ACHN (cell line): ENCODE results near the gene ZNF775.
"Not testable (repeated sequence)": the region's sequence is repeated elsewhere in the genome, so short reads cannot be mapped to it uniquely, and the experiment has no call there.

Experiments
- DNase-seq: peaks from one replicate; pipeline ENCODE4 v3.0.0-alpha.2; 2015
- in situ Hi-C: cut with HindIII; loops from 2 replicates; pipeline ENCODE4 v1.10.0; 2017; ENCODE audit warnings: low sequenced_read_pairs, low pct_ligation_motif_present, low pct_unique_long_range_greater_than_20kb

Gene ZNF775

DNA sequence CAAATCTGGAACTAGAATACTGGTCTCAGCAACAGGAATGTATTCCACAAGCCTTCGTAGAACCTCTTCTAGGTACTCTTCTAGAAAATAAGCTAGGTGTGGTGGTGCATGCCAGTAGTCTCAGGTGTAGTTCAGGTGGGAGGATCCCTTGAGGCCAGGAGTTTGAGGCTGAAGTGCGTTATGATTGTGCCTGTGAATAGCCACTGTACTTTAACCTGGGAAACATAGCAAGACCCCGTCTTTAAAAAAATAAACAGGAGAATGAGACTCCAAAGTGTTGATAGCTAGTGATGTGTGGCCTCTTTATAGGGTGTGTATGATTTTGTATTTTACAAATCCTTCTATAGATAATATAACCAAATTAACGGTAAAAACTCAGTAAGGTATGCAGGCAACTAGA lies 1.5 kb upstream of the ZNF775 start:
- in situ Hi-C loops: no loop called here
- DNase-seq: no peak

DNA sequence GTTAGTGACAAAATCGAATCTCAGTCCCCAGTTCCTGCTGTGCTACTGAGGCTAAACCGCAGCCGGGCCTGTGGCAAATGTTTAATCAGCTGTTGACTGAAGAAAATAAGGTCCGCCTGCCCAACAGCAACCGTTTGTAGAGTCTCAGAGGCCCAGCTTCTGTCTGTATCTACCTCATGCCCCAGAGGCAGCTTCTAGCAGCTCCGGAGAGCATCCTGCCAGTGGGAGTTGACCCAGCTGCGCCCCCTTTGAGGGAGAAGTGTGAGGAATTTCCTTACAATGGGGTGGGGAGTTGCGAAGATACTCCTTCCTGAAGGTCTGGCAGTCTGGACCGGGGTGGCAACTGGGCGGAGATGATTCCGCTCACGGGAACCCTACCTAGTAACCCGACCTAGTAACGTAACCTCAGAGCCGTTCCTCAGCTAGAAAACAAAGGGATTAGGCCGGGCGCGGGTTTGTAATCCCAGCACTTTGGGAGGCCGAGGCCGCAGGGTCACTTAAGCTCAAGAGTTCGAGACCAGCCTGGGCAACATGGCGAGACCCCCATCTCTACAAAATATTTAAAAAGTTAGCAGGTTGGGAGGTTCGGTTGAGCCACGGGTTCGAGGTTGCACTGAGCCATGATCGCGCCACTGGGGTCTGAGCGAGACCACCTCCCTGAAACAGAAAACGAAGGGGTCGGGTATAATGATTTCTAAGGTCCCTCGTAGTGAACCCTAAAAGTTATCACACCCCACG lies 846 bp upstream of the ZNF775 start:
- in situ Hi-C loops: no loop called here
- peak; percentile 97 for DNase-seq

DNA sequence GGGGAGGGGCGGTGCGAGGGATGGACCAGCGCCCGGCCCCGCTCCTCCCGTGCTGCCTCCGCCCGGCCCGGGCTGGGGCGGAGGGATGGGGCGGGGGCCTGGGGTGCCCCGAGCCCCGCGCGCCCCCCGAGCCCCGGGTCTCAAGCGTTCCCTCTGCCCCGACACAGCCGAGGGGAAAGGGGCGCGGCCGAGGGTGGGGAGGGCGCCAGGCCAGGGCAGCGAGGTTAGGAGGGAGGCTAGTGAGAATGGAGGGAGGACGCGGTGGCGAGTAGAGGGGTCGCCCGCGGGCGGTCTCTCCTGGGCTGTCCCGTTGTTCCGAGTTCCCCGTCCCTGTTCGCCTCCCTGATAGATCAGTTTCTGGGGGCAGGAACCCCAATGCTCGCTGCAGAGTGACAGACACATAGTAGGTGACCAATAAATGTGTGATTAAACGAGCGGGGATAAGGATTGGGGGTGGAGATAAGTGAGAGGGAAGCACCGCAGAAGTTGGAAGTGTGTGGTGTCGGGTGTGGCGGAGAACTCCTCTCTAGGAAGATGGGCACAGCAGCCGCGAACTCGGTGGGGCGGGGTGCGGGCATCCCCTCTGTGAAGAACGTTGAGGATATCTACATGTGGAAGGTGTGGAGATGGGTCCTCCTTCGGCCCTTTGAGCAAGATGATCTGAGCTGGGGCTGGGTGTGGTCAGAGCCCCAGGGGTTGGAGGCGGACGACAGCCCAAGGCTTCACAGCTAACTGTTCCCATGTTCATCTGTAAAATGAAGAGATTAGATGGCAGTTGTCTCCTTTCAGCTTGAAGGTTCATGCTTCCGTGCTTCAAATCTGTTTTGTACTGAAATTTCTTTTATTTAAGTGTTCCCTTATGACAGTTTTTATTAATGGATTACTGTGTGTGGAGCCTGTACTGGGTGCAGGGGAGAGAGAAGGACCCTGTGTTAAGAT lies 580 bp downstream of the ZNF775 start:
- in situ Hi-C loops: no loop called here
- peak; percentile 50 for DNase-seq

DNA sequence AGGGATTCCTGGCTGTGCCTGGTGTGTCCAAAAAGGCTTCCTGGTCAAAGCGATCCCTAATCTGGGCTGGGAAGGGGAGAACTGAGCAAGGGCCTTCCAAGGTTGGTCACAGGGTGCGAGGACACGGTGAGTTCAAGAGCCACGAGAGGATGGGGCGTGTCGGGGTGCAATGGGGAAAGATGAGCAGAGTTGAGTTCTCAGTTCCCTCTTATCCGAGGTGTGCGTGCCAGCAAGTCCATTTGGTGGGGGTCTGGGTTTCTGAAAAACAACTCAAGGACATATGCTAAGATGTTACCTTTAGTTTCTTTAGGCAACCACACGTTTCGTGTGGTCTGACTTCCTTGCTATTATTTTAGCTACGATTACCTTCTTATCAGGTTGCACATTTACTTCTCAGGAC lies 1.3 kb downstream of the ZNF775 start:
- DNase-seq: no peak
- in situ Hi-C loops: no loop called here

DNA sequence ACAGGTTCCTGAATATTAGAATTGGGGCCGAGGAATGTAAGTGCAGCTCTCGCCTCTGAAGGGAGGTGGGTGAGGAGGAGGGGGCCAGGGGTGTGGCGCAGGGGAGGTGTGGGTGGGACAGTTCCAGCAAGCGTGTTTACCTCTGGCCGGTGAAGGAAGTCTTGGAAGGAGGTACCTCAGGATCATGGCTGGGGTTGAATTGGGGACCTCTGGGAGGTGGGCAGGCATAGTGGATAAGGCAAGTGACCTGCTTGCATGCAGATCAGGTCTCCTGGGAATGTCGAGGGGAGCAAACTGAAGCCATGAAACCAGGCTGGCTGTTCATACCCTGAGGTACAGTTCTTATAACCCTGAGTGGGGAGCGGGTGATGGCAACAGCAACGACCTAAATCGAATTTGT lies 2.0 kb downstream of the ZNF775 start:
- in situ Hi-C loops: no loop called here
- no peak for DNase-seq

DNA sequence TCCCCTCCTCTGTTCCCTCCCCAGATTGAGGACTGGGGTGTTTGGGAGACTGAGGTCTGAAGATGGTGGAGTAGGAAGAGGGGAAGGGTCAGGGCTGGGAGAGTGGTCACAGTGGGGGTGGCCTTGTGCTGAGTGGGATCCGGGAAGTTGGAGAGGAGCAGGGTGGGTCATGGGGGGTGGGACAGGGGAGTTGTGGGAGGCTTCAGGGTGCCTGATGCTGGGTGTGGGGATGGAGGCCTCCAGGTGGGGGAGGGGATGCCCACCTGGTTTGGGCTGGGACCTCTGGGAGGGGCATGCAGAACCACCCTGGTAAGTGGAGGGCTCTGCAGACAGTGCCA lies 2.6 kb downstream of the ZNF775 start:
- in situ Hi-C loops: no loop called here
- DNase-seq: no peak

DNA sequence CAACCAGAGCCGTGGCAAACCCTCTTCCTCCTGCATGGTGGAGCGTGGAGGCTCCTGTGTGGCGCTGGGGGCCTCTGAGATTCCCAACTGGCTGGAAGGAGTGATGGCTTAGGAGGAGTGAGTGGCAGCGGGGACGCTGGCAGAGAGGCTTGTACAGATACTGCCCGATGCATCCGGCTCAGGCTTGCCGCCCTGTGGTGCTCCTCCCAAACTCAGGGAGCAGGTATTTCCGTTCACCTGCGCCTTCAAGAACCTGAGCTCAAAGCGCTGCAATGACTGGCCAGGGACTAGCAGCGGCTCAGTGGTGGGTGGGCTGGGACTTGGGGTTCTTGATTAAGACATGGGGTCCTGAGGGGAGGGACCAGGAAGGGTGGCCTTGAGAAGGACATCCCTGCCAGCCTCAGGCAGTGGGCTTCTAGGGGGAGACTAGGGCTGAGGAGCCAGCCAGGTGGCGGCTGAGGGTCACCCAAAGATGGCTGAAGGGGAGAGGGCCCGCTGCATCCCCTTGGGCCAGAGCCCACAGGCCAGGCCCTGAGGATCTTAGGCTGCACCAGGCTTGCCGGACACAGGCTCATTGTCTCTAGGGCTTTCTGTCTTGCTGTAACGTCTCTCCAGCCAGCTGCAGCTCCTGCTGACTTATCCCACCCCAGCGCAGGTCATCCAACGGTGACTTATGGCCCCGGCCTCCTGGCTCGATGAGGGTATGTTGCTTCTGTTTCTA lies 3.2 kb downstream of the ZNF775 start:
- in situ Hi-C loops: no loop called here
- no peak for DNase-seq

DNA sequence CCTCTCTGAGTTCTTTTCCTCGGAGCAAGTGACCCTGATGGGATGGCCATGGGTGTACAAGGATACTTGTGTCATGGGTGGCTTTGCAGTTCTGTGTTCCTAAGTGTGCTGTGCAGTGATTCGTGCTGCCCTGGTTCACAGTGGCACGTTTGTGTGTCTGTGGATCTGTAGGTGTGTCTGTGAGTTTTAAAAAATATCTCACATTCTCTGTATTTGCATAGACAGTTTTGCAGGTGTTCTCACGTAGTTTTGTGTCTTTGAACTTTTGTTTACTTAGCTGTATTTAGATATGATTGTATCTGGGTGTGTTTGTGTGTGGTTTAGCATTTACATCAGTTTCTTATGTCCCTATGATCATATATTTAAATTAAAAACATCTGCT lies 3.7 kb downstream of the ZNF775 start:
- in situ Hi-C loops: no loop called here
- DNase-seq: no peak

DNA sequence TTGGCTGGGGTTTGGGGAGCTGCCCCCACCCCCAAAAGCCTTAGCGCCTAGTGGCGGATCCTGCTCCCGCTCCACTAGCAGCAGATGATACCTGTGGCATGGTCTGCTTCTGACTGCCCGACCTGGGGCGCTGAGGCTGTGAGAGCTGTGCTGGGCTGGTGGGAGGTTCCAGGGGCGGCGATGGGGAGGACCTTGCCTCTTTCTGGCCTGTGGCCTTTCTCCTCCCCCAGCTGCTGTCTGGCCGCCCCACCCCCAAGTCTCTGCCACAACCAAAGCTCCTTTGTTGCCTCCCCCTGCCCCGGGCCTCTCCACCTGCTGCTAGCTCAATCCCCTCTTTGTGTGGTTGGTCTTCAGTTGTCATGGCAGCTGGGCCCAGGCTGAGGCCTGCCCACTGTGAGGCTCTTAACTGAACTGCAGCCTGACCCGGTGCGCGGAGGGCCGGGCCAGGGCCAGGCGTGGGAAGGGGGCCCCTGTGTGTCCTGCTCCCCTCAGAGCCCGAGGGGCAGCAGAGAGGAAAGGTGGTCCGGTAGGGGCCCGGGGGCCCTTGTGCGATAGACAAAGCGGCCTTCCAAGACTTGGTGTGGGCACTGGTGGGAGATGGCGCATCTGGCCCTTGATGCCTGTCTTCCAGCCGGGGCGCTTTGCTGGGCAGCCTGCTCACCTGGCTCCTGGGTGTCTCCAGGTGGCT lies 4.7 kb downstream of the ZNF775 start:
- in situ Hi-C loops: no loop called here
- DNase-seq: no peak

DNA sequence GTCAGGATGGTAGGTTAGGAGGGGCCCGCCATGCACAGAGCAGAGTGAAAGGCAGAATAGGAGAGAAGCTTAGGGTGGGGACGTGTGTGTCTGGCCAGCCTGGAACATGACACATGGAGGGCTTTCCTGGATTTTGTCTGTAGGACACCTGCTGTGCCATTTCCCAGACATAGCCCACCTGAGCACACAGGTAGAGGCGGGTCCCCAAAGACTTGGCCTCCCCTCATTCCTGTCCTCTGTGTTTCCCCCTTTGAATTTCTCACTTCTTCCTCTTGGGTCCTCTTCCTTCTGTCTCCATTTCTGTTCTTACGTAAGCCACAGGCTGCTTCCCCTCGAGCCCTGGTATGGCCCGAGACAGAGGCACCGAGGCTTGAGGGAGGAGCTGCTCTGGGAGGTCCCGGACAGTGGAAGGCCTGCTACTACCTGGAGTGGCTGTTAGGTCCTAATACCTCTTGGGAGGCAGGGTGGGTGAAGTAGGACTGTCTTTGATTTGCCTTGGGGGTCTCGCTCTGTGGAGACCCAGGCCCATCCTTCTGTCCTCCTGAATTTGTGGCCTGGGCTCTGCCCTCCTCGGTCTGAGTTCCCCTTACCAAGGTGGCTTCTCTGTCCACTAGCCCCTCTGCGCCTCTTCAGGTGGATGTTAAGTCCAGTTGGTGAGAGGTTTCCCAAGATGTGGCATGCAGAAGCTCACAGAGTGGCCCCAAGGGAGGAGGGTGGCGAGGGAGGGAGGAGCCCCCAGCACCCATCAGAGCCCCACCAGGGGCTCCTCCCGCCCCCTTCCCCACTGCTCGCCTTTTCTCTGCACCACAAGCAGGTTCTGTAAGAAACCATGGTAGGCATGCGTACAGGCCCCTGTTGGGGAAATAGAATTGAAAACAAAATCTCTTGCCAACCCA lies 5.5 kb downstream of the ZNF775 start:
- no peak for DNase-seq

DNA sequence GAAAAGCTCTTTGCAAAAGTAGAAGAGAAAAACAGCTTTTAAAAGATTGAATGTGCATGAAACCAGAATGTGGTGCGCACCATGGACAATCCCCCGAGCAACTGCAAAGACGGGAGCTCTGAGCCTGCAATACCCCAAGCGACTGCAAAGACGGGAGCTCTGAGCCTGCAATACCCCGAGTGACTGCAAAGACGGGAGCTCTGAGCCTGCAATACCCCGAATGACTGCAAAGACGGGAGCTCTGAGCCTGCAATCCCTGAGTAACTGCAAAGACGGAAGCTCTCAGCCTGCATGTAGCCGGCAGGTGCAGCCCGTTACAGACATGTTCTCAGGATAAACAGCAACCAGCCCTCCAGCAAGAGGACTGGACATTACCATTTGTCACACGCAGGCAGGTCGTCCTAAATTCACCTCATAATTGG lies 6.2 kb downstream of the ZNF775 start:
- in situ Hi-C loops: no loop called here
- DNase-seq: no peak

More for the DNA sequence above, 5.5 kb downstream of the ZNF775 start:
- in situ Hi-C loops: no loop called here

DNA sequence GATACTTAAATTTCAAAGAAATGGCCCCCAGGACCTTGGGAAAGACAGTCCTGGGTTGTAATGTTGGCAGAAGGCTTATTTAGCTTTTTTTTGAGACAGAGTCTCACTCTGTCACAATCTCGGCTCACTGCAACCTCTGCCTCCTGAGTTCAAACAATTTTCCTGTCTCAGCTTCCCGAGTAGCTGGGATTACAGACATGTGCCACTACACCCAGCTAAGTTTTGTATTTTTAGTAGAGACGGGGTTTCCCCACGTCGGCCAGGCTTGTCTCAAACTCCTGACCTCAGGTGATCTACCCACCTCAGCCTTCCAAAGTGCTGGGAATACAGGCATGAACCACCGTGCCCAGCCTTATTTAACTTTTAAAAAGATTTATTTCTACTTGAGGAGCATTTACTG lies 6.8 kb downstream of the ZNF775 start:
- in situ Hi-C loops, DNase-seq: not testable (repeated sequence)

DNA sequence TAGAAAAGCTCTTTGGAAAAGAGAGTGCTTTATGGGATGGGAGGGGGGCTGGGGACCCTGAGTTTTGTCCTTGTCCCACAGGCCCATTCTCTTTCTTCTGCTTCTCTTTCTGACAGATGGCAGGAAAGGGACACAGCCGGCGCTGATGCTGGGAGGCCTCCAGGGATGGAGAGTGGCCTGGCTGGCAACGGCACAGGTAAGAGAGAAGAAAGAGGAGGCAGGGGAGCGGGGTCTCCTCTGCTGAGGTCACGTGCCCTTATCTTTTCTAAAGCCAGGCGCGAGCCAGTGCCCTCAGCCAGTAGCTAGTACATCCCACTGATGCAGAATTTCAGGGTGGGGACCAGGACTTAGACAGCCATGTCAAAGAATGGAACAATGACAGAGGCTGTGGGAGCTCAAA lies 9.2 kb downstream of the ZNF775 start:
- DNase-seq: no peak
- in situ Hi-C loops: no loop called here

DNA sequence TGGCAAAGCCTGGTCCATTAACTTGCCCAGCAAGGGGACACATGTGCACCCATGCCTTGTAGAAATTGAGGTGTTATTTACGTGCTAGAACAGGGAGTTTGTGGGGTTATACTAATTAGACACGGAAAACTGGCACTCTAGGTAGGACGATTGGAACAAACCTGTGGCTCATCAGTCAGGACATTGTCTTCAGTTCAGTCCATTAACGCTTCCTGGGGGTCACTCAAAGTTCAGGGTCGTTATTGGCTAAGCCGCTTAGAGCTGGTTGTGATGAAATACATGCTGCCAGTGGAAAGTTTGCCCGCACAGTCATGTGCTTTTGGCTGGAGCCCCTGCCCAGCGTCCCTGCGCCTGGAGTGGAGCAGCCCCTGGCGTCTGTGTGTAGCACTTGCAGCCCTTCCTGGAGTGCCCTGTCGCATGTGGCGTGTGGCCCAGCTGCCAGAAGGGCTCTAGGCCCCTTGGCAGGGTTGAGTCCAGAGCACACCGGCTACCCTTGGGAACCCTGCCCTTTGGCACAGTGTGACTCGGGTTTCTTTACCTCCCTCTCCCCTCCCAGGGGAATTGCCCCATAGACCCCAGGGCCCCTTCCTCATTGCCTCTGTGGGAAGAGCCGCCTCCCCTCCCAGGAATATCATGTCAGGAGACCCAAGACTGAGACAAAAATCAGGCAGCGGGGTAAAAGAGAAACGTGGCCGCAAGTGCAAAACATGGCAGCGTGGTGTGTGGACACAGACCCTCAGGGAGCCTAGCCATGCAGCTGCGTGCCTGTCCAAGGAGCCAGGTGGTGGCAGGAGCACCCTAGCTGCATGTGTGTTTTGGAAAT lies 9.8 kb downstream of the ZNF775 start:
- DNase-seq: no peak
- in situ Hi-C loops: no loop called here

DNA sequence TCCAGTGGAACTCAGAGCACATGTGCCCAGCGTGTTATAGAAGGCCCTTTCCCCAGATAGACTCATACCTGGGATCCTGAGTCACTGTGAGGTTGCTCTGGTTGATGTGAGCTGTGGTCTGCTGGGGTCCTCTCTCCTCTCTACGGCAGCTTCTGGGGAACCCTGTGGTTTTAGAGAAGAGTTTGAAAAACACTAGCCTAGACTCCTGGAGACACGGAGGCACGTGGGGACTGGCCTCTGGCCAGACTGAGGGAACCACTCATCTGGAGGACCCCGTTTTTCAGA lies 10.3 kb downstream of the ZNF775 start:
- no peak for DNase-seq
- in situ Hi-C loops: no loop called here

DNA sequence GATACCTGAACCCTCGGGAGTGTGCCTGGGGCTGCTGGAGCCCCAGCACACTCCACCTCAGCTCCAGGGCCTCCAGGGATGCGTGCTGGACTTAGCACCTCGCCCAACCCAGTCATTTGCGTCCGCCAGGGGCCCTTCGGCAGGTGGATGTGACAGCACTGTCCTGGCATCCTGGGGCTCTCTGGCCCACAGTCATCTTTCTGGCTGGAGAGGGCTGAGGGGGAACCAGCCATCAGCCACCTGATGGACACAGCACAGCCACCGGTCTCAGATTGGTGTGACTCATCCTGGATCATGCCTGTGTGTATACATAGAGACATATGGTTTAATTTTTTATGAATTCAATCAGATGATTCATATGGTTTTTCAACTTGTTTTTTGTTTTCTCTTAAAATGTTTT lies 11.1 kb downstream of the ZNF775 start:
- in situ Hi-C loops: no loop called here
- no peak for DNase-seq

DNA sequence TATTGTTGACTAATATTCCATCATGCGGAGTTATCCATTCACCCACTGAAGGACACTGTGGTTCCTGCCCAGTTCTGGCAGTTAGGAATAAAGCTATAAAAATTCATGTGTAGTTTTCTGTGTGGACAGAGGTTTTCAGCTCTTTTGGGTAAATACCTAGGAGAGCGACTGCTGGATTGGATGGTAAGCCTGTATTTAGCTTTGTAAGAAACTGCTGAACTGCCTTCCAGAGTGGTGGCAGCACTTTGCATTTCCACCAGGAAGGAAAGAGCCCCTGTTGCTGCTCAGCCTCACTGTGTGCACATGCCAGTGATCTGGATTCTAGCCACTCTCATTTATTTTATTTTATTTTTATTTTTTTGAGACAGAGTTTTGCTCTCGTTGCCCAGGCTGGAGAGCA lies 14.2 kb downstream of the ZNF775 start:
- no peak for DNase-seq
- in situ Hi-C loops: no loop called here
